ENCODE measurements around the gene ABCC1.

ABCC1 gene

DNA sequence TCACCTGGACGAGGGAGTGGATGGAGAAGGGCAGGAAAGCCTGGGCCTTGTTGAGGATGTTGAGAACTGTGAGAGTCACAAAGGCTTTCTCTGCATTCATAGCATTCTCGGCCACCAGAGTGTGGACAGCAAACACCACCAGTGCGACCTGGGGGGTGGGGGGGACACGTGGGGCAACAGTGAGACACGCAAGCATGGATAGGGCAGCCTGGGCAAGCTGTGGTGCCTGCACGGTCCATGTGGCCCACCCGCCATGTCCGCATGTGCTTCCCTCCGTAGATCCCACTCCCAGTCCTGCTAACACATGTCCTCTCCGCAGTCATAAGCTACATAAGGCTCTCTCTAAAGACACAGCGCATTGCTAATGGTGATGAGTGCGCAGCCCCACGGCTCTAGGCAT, 239.4 kb downstream of the ABCC1 start (continued):
- TF ChIP-seq, protein P1, sequence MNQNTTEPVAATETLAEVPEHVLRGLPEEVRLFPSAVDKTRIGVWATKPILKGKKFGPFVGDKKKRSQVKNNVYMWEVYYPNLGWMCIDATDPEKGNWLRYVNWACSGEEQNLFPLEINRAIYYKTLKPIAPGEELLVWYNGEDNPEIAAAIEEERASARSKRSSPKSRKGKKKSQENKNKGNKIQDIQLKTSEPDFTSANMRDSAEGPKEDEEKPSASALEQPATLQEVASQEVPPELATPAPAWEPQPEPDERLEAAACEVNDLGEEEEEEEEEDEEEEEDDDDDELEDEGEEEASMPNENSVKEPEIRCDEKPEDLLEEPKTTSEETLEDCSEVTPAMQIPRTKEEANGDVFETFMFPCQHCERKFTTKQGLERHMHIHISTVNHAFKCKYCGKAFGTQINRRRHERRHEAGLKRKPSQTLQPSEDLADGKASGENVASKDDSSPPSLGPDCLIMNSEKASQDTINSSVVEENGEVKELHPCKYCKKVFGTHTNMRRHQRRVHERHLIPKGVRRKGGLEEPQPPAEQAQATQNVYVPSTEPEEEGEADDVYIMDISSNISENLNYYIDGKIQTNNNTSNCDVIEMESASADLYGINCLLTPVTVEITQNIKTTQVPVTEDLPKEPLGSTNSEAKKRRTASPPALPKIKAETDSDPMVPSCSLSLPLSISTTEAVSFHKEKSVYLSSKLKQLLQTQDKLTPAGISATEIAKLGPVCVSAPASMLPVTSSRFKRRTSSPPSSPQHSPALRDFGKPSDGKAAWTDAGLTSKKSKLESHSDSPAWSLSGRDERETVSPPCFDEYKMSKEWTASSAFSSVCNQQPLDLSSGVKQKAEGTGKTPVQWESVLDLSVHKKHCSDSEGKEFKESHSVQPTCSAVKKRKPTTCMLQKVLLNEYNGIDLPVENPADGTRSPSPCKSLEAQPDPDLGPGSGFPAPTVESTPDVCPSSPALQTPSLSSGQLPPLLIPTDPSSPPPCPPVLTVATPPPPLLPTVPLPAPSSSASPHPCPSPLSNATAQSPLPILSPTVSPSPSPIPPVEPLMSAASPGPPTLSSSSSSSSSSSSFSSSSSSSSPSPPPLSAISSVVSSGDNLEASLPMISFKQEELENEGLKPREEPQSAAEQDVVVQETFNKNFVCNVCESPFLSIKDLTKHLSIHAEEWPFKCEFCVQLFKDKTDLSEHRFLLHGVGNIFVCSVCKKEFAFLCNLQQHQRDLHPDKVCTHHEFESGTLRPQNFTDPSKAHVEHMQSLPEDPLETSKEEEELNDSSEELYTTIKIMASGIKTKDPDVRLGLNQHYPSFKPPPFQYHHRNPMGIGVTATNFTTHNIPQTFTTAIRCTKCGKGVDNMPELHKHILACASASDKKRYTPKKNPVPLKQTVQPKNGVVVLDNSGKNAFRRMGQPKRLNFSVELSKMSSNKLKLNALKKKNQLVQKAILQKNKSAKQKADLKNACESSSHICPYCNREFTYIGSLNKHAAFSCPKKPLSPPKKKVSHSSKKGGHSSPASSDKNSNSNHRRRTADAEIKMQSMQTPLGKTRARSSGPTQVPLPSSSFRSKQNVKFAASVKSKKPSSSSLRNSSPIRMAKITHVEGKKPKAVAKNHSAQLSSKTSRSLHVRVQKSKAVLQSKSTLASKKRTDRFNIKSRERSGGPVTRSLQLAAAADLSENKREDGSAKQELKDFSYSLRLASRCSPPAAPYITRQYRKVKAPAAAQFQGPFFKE (tag by site-specific recombination; IDR thresholded peaks at IDR 0.05; ENCODE audit: borderline replicate concordance) = no peak
- TF ChIP-seq, protein P2, sequence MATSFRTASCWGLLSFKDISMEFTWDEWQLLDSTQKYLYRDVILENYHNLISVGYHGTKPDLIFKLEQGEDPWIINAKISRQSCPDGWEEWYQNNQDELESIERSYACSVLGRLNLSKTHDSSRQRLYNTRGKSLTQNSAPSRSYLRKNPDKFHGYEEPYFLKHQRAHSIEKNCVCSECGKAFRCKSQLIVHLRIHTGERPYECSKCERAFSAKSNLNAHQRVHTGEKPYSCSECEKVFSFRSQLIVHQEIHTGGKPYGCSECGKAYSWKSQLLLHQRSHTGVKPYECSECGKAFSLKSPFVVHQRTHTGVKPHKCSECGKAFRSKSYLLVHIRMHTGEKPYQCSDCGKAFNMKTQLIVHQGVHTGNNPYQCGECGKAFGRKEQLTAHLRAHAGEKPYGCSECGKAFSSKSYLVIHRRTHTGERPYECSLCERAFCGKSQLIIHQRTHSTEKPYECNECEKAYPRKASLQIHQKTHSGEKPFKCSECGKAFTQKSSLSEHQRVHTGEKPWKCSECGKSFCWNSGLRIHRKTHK (tag by site-specific recombination; IDR thresholded peaks at IDR 0.05) = no peak
- TF ChIP-seq, protein P3, sequence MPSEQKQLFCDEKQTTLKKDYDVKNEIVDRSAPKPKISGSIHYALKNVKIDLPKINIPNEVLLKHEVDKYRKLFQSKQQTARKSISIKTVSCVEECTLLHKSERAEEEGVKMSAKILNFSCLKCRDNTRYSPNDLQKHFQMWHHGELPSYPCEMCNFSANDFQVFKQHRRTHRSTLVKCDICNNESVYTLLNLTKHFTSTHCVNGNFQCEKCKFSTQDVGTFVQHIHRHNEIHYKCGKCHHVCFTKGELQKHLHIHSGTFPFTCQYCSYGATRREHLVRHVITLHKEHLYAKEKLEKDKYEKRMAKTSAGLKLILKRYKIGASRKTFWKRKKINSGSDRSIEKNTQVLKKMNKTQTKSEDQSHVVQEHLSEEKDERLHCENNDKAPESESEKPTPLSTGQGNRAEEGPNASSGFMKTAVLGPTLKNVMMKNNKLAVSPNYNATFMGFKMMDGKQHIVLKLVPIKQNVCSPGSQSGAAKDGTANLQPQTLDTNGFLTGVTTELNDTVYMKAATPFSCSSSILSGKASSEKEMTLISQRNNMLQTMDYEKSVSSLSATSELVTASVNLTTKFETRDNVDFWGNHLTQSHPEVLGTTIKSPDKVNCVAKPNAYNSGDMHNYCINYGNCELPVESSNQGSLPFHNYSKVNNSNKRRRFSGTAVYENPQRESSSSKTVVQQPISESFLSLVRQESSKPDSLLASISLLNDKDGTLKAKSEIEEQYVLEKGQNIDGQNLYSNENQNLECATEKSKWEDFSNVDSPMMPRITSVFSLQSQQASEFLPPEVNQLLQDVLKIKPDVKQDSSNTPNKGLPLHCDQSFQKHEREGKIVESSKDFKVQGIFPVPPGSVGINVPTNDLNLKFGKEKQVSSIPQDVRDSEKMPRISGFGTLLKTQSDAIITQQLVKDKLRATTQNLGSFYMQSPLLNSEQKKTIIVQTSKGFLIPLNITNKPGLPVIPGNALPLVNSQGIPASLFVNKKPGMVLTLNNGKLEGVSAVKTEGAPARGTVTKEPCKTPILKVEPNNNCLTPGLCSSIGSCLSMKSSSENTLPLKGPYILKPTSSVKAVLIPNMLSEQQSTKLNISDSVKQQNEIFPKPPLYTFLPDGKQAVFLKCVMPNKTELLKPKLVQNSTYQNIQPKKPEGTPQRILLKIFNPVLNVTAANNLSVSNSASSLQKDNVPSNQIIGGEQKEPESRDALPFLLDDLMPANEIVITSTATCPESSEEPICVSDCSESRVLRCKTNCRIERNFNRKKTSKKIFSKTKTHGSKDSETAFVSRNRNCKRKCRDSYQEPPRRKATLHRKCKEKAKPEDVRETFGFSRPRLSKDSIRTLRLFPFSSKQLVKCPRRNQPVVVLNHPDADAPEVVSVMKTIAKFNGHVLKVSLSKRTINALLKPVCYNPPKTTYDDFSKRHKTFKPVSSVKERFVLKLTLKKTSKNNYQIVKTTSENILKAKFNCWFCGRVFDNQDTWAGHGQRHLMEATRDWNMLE (tag by site-specific recombination; conservative IDR thresholded peaks at IDR 0.05; ENCODE audit: low read depth) = no peak
- no peak for TF ChIP-seq ZNF660 (tag by site-specific recombination; IDR thresholded peaks at IDR 0.05)
- TF ChIP-seq IKZF3 (tag by site-specific recombination; IDR thresholded peaks at IDR 0.05) = no peak
- TF ChIP-seq, protein P4, sequence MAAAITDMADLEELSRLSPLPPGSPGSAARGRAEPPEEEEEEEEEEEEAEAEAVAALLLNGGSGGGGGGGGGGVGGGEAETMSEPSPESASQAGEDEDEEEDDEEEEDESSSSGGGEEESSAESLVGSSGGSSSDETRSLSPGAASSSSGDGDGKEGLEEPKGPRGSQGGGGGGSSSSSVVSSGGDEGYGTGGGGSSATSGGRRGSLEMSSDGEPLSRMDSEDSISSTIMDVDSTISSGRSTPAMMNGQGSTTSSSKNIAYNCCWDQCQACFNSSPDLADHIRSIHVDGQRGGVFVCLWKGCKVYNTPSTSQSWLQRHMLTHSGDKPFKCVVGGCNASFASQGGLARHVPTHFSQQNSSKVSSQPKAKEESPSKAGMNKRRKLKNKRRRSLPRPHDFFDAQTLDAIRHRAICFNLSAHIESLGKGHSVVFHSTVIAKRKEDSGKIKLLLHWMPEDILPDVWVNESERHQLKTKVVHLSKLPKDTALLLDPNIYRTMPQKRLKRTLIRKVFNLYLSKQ (tag by site-specific recombination; IDR thresholded peaks at IDR 0.05; ENCODE audit: borderline replicate concordance) = no peak
- TF ChIP-seq ZBTB17 (tag by site-specific recombination; IDR thresholded peaks at IDR 0.05) = no peak
- TF ChIP-seq ZNF2 (tag by site-specific recombination; IDR thresholded peaks at IDR 0.05) = no peak
- TF ChIP-seq ZNF510 (tag by site-specific recombination; IDR thresholded peaks at IDR 0.05; ENCODE audit: insufficient replicate concordance) = no peak

DNA sequence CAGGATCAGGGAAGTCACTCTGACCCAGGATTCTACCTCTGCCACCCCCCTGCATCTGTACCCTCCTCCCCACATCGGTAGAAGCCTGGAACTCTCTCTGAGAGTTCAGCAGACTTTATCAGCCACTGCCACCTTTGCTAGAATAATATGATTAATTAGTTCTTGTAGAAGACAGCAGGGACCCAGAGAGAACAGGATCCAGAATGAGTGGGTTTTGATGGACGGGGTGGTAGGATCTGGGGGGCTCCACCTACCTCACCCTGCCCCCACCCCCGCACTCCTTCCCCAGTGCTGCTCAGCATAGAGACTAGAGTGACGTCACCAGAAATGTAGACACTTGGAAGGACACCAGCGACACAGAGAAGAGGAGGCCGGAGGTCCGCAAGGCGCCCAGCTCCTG, 240.4 kb downstream of the ABCC1 start:
- Histone ChIP-seq H3K4me3 (ENCODE audit: low read depth, low read length) (no peak overlapping the region), H3K4me1 (ENCODE audit: control insufficient read depth, insufficient read depth, low read length) (no peaks in the 10 kb centered on the region), H3K27ac (ENCODE audit: extremely low read depth, low read depth, low read length) (no peak overlapping the region), H3K9me3 (ENCODE audit: control insufficient read depth, insufficient read depth, low read depth, low read length) (no peaks in the 10 kb centered on the region), H3K36me3 (ENCODE audit: control insufficient read depth in 2 of 2, insufficient read depth in 1 of 2, low read length in 2 of 2) (no peaks in the 10 kb centered on the region)
- TF ChIP-seq EGR2 (tag by site-specific recombination; IDR thresholded peaks at IDR 0.05; ENCODE audit: low read depth) (peak; percentile 22; the same call in 1 of the 2 replicates), ZNF747 (tag by site-specific recombination; IDR thresholded peaks at IDR 0.05) (no peak)
- ChIA-PET POLR2A (no interaction called here), CTCF (interaction anchor here (0.7 kb wide), 1 partner anchor 412 kb away, joined by 5 read pairs; no protein-coding TSS in a partner anchor)
